ENCODE measurements around the gene APC.

The APC gene

GRCh38 chr5:112737463-112738190, at the start of gene APC:
APC (plus strand) TSS chr5:112737885; CDS start chr5:112754891, 17,006 bp downstream.
- Mint-ChIP-seq H3K9me3 (no peaks in the 10 kb centered on the region), H3K4me3 (peak within 1 kb of the TSS; percentile 98), H3K27ac (peak within 1 kb of the TSS; percentile 82), H3K27me3 (no peaks in the 10 kb centered on the region), H3K36me3 (no peaks in the 10 kb centered on the region), H3K4me1 (peaks cover 20% of the 10 kb centered on the region)
- ATAC-seq (ENCODE audit: low read depth) (peak; percentile 98), DNase-seq (ENCODE audit: low spot score in 2 of 2) (peak; percentile 57 to 72)

DNA sequence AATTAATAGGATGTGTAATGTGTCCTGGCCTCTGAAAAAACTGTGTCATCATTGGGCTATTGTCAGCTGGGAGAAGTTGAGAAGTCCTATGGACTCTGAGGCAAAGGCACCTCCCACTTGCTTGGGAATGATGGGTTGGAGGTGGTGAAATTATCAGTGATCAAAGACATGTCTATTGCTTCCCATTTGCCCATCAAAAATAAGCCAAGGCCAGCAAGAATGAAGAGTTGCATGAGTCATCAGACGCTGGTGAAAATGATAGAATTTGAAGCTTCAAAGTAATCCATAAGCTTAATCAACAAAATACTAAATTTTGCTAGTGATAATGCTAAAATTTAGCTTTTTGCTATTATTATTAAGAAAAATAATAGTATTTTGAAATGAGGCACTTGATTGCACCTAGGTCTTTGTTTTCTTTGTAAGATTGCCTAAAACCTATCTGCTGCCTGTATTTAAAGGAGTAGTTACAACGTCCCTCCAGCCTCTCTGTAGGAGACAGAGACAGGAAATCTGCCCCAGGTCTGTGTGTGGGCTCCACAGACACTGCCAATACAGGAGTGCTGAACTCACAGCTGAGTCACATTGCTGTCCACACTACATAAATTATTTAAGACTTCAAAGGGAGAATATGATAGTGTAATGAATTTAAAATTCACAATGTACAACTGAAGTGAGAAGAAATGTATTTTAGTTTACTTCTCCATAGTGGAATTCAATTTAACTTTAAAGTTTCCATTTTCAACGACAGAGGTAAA, 48.4 kb upstream of the APC start:
- ATAC-seq (ENCODE audit: low read depth) (no peak), DNase-seq (ENCODE audit: low spot score in 2 of 2) (no peak)
- Mint-ChIP-seq H3K27ac (no peak overlapping the region), H3K4me1 (peaks cover 8% of the 10 kb centered on the region), H3K4me3 (no peak overlapping the region), H3K9me3 (peaks cover 5% of the 10 kb centered on the region), H3K36me3 (peaks cover 7% of the 10 kb centered on the region), H3K27me3 (peaks cover 13% of the 10 kb centered on the region)

GRCh38 chr5:112690605-112691338, 46.9 kb upstream of the APC start:
- H3K4me3 Mint-ChIP-seq, result no peak overlapping the region
- H3K36me3 Mint-ChIP-seq, result peaks cover 7% of the 10 kb centered on the region
- H3K4me1 Mint-ChIP-seq, result peaks cover 5% of the 10 kb centered on the region
- DNase-seq (ENCODE audit: low spot score in 2 of 2) (no peak), ATAC-seq (ENCODE audit: low read depth) (no peak)
- H3K27ac Mint-ChIP-seq, result no peak overlapping the region
- H3K9me3 Mint-ChIP-seq, result peaks cover 5% of the 10 kb centered on the region
- peaks cover 17% of the 10 kb centered on the region for H3K27me3 Mint-ChIP-seq

DNA sequence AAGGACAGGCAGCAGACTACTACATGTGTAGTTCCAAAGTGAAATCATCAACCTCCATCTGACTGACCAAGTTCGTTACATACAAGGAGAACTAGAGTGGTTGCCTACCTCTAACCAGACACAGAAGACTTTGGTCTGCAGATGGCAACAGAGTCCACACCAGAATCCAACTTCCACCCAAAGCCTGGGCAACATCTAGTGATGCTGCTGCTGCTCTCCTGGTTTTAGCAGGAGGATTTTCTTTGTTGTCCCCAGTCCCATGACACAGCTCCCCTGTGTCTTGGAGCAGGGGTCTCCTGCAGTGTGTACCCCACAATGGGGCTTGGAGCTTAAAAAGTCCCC, 46.4 kb upstream of the APC start:
- ATAC-seq (ENCODE audit: low read depth) (no peak), DNase-seq (ENCODE audit: low spot score in 2 of 2) (no peak)
- Mint-ChIP-seq H3K27ac (no peak overlapping the region), H3K36me3 (peaks cover 7% of the 10 kb centered on the region), H3K4me1 (peaks cover 5% of the 10 kb centered on the region), H3K9me3 (peaks cover 5% of the 10 kb centered on the region), H3K4me3 (no peak overlapping the region), H3K27me3 (peaks cover 17% of the 10 kb centered on the region)

GRCh38 chr5:112691758-112692157, 45.9 kb upstream of the APC start:
- no peak overlapping the region for H3K4me3 Mint-ChIP-seq
- H3K4me1 Mint-ChIP-seq, result peaks cover 4% of the 10 kb centered on the region
- H3K9me3 Mint-ChIP-seq, result peaks cover 5% of the 10 kb centered on the region
- peaks cover 17% of the 10 kb centered on the region for H3K27me3 Mint-ChIP-seq
- no peak overlapping the region for H3K27ac Mint-ChIP-seq
- no peak for ATAC-seq (ENCODE audit: low read depth)
- DNase-seq (ENCODE audit: low spot score in 2 of 2), result no peak
- peaks cover 7% of the 10 kb centered on the region for H3K36me3 Mint-ChIP-seq

DNA sequence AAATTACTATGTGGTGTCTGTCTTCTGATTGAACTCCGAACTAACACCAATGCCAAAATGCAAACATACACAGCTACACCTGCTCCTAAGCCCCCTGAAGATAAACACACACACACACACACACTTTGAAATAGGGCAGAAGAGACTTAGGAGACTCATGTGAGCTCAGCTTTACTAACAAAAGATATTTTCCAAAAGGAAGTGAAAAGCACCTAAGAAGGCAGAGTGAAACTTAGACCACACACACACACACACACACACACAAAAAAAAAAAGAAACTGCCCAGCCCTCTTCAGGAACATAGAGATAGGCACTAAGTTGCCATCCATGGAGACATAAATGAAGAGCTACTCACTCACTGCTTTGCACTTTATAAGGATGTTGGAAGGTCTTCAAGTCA, 45.2 kb upstream of the APC start:
- no peak for DNase-seq (ENCODE audit: low spot score in 2 of 2)
- Mint-ChIP-seq H3K9me3 (peaks cover 5% of the 10 kb centered on the region), H3K27ac (no peak overlapping the region), H3K27me3 (peaks cover 17% of the 10 kb centered on the region), H3K4me3 (no peak overlapping the region), H3K4me1 (peaks cover 2% of the 10 kb centered on the region), H3K36me3 (peaks cover 7% of the 10 kb centered on the region)
- no peak for ATAC-seq (ENCODE audit: low read depth)

DNA sequence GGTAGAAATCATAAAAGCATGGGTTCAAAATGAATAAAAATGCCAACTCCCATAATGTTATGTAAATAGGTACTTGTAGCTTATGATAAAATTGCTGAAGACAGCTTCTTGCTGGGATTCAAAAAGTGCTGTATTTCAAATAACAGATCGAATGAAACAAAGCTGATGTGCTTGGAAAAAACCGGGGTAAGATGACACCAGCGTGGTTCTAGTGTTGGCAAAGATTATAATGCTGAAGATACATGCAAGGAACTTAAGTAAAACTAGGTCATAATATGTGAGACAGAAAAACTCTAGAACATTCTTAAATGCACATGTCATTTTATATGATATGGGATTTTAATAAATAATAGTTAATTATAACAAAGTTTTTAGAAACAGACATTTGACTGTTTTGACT, 44.4 kb upstream of the APC start:
- H3K4me3 Mint-ChIP-seq, result no peak overlapping the region
- peaks cover 2% of the 10 kb centered on the region for H3K4me1 Mint-ChIP-seq
- H3K36me3 Mint-ChIP-seq, result peaks cover 7% of the 10 kb centered on the region
- ATAC-seq (ENCODE audit: low read depth) (no peak), DNase-seq (ENCODE audit: low spot score in 2 of 2) (no peak)
- no peak overlapping the region for H3K27ac Mint-ChIP-seq
- peaks cover 5% of the 10 kb centered on the region for H3K9me3 Mint-ChIP-seq
- peaks cover 17% of the 10 kb centered on the region for H3K27me3 Mint-ChIP-seq

DNA sequence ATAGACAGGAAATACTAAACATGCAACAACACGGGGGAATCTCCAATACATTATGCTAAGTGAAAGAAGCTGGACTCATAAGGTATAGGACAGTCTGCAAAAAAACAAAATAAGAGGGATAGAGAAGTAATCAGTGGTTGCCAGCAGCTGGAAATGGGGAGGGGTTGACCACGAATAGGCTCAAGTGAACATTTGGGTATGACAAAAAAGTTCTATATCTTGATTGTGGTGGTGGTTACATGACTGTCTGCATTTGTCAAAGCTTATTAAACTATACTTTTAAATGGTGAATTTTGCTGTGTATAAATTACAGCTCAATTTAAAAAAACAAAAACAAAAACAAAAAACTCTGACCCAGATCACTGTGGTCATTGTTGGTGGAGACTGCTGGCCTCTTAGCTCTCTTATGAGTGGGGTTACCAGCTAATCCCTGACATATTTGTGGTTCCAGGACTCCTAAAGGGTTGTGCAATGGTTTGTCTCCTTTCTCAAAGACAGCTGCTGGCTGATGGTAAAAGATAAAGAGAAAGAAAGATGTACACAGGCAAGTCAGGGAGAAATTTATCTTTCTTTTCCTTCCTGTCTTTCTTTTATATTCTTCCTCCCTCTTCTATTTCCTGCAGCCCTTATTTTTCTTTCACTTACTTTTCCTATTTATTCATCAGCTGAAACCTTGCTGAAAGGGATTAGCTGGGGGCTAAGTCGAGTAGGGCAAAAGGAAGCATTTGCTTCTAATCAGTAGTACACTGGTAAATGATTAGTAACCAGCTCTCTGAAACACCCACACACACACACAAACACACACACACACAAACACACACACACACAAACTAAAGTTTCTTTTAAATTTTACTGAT, 42.6 kb upstream of the APC start:
- H3K4me3 Mint-ChIP-seq, result no peak overlapping the region
- ATAC-seq (ENCODE audit: low read depth) (no peak), DNase-seq (ENCODE audit: low spot score in 2 of 2) (no peak)
- H3K36me3 Mint-ChIP-seq, result peaks cover 7% of the 10 kb centered on the region
- peaks cover 2% of the 10 kb centered on the region for H3K4me1 Mint-ChIP-seq
- no peak overlapping the region for H3K27ac Mint-ChIP-seq
- H3K27me3 Mint-ChIP-seq, result peaks cover 17% of the 10 kb centered on the region
- peaks cover 6% of the 10 kb centered on the region for H3K9me3 Mint-ChIP-seq

GRCh38 chr5:112696786-112697185, 40.9 kb upstream of the APC start:
- Mint-ChIP-seq H3K9me3 (peaks cover 6% of the 10 kb centered on the region), H3K27me3 (peaks cover 13% of the 10 kb centered on the region), H3K4me3 (no peak overlapping the region), H3K4me1 (peaks cover 2% of the 10 kb centered on the region), H3K27ac (no peak overlapping the region), H3K36me3 (peaks cover 7% of the 10 kb centered on the region)
- ATAC-seq (ENCODE audit: low read depth), result no peak
- DNase-seq (ENCODE audit: low spot score in 2 of 2), result no peak

DNA sequence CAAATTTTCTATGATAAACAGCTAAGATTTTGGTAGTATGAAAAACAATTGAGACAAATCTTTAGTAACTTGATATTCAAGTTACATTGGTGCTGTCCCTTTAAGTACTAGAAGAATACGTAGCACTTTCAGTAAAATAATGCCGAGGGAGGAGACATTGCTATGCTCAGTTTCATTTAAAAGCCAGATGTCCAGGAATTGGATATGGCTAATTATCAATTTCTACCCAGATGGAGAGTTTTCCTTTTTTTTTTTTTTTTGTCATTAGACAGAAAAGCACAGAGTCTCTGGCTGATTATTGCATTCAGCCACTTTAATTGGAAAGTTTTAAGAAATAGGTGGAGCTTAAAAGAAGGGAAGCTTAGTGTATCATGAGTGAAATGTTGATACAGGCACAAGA, 40.4 kb upstream of the APC start:
- Mint-ChIP-seq H3K4me3 (no peak overlapping the region), H3K36me3 (peaks cover 2% of the 10 kb centered on the region), H3K9me3 (peaks cover 4% of the 10 kb centered on the region), H3K27me3 (peaks cover 10% of the 10 kb centered on the region), H3K4me1 (peaks cover 2% of the 10 kb centered on the region), H3K27ac (no peak overlapping the region)
- DNase-seq (ENCODE audit: low spot score in 2 of 2) (no peak), ATAC-seq (ENCODE audit: low read depth) (no peak)

DNA sequence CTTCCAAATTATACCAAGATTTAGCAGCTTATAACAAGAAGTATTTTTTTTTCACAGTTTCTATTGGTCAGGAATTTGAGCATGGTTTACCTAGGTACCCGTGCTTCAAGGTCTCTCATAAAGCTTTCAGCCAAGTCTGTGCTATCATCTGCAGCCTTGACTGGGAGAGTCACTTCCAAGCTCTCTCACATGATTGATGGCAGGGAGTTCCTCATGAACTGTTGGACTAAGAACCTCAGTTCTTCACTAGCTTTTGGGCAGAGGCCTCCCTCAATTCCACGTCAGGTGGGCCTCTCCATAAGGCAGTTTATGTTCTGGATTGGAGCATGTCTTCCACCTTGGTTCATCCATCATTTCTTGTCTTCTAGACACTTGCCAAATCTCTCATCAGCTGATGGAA, 39.9 kb upstream of the APC start:
- no peaks in the 10 kb centered on the region for H3K36me3 Mint-ChIP-seq
- H3K27me3 Mint-ChIP-seq, result peaks cover 6% of the 10 kb centered on the region
- DNase-seq (ENCODE audit: low spot score in 2 of 2), result no peak
- ATAC-seq (ENCODE audit: low read depth), result no peak
- H3K4me3 Mint-ChIP-seq, result no peak overlapping the region
- no peak overlapping the region for H3K27ac Mint-ChIP-seq
- peaks cover 4% of the 10 kb centered on the region for H3K9me3 Mint-ChIP-seq
- peaks cover 2% of the 10 kb centered on the region for H3K4me1 Mint-ChIP-seq

GRCh38 chr5:112703866-112704820, 33.5 kb upstream of the APC start:
- Mint-ChIP-seq H3K9me3 (peaks cover 4% of the 10 kb centered on the region), H3K4me1 (peaks cover 20% of the 10 kb centered on the region), H3K27me3 (no peaks in the 10 kb centered on the region), H3K4me3 (no peak overlapping the region), H3K36me3 (no peaks in the 10 kb centered on the region), H3K27ac (no peak overlapping the region)
- ATAC-seq (ENCODE audit: low read depth) (no peak), DNase-seq (ENCODE audit: low spot score in 2 of 2) (no peak)
